Fibroblast of peridontal ligament (primary cell): ENCODE results near the gene KAZN.

ENCODE experiments used
- DNase-seq: peaks from one replicate; pipeline ENCODE4 v3.0.0-alpha.2; 2010; ENCODE audit errors: extremely low read depth

KAZN gene

GRCh38 chr1:14742181-14742980 lies 143.9 kb downstream of the KAZN start:
- DNase-seq = peak; percentile 98

- no peak for DNase-seq
These were observed 144.9 kb downstream of the KAZN start for GRCh38 chr1:14743368-14743767.

- no peak for DNase-seq
These were observed 146.7 kb downstream of the KAZN start for GRCh38 chr1:14745001-14745720.

- DNase-seq = peak; percentile 54
These were observed 147.3 kb downstream of the KAZN start for GRCh38 chr1:14745789-14746188.

- DNase-seq = no peak
These were observed 147.9 kb downstream of the KAZN start for GRCh38 chr1:14746393-14746792.

- peak; percentile 30 for DNase-seq
These were observed 149.7 kb downstream of the KAZN start for GRCh38 chr1:14748151-14748550.

GRCh38 chr1:14748977-14749376 lies 150.5 kb downstream of the KAZN start:
- no peak for DNase-seq

- no peak for DNase-seq
These were observed 152.0 kb downstream of the KAZN start for GRCh38 chr1:14750490-14750889.

- no peak for DNase-seq
These were observed 157.2 kb downstream of the KAZN start for GRCh38 chr1:14755518-14756252.

- no peak for DNase-seq
These were observed 158.3 kb downstream of the KAZN start for GRCh38 chr1:14756589-14757285.

- no peak for DNase-seq
These were observed 158.8 kb downstream of the KAZN start for GRCh38 chr1:14757286-14757625.

GRCh38 chr1:14759042-14759818 lies 160.7 kb downstream of the KAZN start:
- no peak for DNase-seq

- DNase-seq = no peak
These were observed 161.4 kb downstream of the KAZN start for GRCh38 chr1:14759843-14760242.

GRCh38 chr1:14760780-14761179 lies 162.3 kb downstream of the KAZN start:
- DNase-seq = no peak

- DNase-seq = no peak
These were observed 163.0 kb downstream of the KAZN start for GRCh38 chr1:14761291-14762153.

- no peak for DNase-seq
These were observed 165.5 kb downstream of the KAZN start for GRCh38 chr1:14763977-14764376.

- DNase-seq = no peak
These were observed 167.3 kb downstream of the KAZN start for GRCh38 chr1:14765773-14766172.

- DNase-seq = no peak
These were observed 168.6 kb downstream of the KAZN start for GRCh38 chr1:14767075-14767474.

GRCh38 chr1:14768582-14769304 lies 170.3 kb downstream of the KAZN start:
- DNase-seq = no peak
